B cell (primary cell): ENCODE results near the gene RPL14. TPM values are rescaled to one million over a fixed set of nuclear protein-coding genes. Genes with fewer than 3 reads are reported as not detected.

ENCODE experiments used
- ATAC-seq: fragments of 200-7000 bp; cut with Tn5 transposase; one replicate; pipeline ENCODE4 v1.10.0; 2021; ENCODE audit warnings: low read depth, mild to moderate bottlenecking, moderate number of reproducible peaks, moderate library complexity
- CTCF ChIA-PET: fragments of 350-600 bp; sonication (Branson Sonifier 250); formaldehyde crosslinking; loops from one replicate; lab custom pipeline; 2021; ENCODE audit warnings: antibody characterized with exemption, inconsistent platforms; lab: Charles Lee
- POLR2A ChIA-PET: fragments of 350-600 bp; sonication (Branson Sonifier 250); formaldehyde crosslinking; loops from one replicate; lab custom pipeline; 2021; ENCODE audit warnings: antibody characterized with exemption; lab: Charles Lee
- DNase-seq: peaks from one replicate; pipeline ENCODE4 v3.0.0; 2013
- H2AFZ ChIP-seq: 2 replicates; pipeline ENCODE4 v1.6.1; 2012; ENCODE audit warnings: mild to moderate bottlenecking, low read depth, low read length; ENCODE audit not compliant: insufficient read depth, poor library complexity, severe bottlenecking
- H3K27ac ChIP-seq, 2 donors: 1 replicate in 1 of 2; 2 replicates in 1 of 2; pipeline ENCODE4 v1.5.1; 2012 to 2013; ENCODE audit warnings: low read length in 2 of 2, mild to moderate bottlenecking in 2 of 2, moderate library complexity in 1 of 2
- H3K27me3 ChIP-seq, 4 experiments: fragments of 200-600 bp in 1 of 4; sonication (generic) in 1 of 4; replicated peaks in 1 of 4; 1 replicate in 2 of 4; 2 replicates in 2 of 4; pipeline versions ENCODE4 v1.6.1 to v1.7.0; 2013 to 2016; ENCODE audit warnings: low read length in 3 of 4, mild to moderate bottlenecking in 2 of 4, mixed read lengths in 1 of 4, moderate library complexity in 1 of 4; ENCODE audit not compliant: insufficient read depth in 4 of 4, control insufficient read depth in 3 of 4; ENCODE audit errors: control extremely low read depth in 1 of 4
- H3K36me3 ChIP-seq, 2 experiments: replicated peaks in 1 of 2; 1 replicate in 1 of 2; 2 replicates in 1 of 2; pipeline versions ENCODE4 v1.6.1 to v1.7.1; 2013; ENCODE audit warnings: low read length in 1 of 2; ENCODE audit not compliant: insufficient read depth in 2 of 2, control insufficient read depth in 1 of 2; ENCODE audit errors: control extremely low read depth in 1 of 2, extremely low read depth in 1 of 2
- H3K4me1 ChIP-seq, 2 donors: fragments of 200-600 bp in 1 of 2; sonication (generic) in 1 of 2; 1 replicate in 1 of 2; 2 replicates in 1 of 2; pipeline versions ENCODE4 v1.5.1 to v1.6.1; 2013 to 2017; ENCODE audit warnings: low read length in 2 of 2; ENCODE audit not compliant: control insufficient read depth in 2 of 2, insufficient read depth in 2 of 2
- H3K4me2 ChIP-seq: replicated peaks from 2 replicates; pipeline ENCODE3; 2012; ENCODE audit warnings: mild to moderate bottlenecking, low read depth, low read length; ENCODE audit not compliant: poor library complexity, severe bottlenecking
- H3K4me3 ChIP-seq, 5 experiments: fragments of 200-600 bp in 1 of 5; sonication (generic) in 1 of 5; 1 replicate in 3 of 5; 2 replicates in 2 of 5; pipeline versions ENCODE4 v1.5.1 to v1.7.0; 2011 to 2016; ENCODE audit warnings: low read length in 4 of 5, mild to moderate bottlenecking in 4 of 5, low read depth in 2 of 5, control low read depth in 1 of 5, moderate library complexity in 1 of 5; ENCODE audit not compliant: insufficient read depth in 1 of 5; ENCODE audit errors: control extremely low read depth in 1 of 5, extremely low read depth in 1 of 5
- H3K79me2 ChIP-seq: fragments of 200-600 bp; sonication (generic); one replicate; pipeline ENCODE4 v1.6.0; 2016; ENCODE audit warnings: low read length; ENCODE audit not compliant: control insufficient read depth, insufficient read depth
- H3K9ac ChIP-seq: fragments of 200-600 bp; sonication (generic); 2 replicates; pipeline ENCODE4 v1.6.1; 2017; ENCODE audit warnings: mild to moderate bottlenecking, low read length, moderate library complexity
- H3K9me3 ChIP-seq, 3 donors: one replicate each; pipeline versions ENCODE4 v1.6.1 to v1.7.1; 2013; ENCODE audit warnings: low read length in 2 of 3; ENCODE audit not compliant: control insufficient read depth in 2 of 3, insufficient read depth in 1 of 3; ENCODE audit errors: control extremely low read depth in 1 of 3
- H4K20me1 ChIP-seq: 2 replicates; pipeline ENCODE4 v1.6.0; 2012; ENCODE audit warnings: mild to moderate bottlenecking, low read length; ENCODE audit not compliant: insufficient read depth, control insufficient read depth, poor library complexity, severe bottlenecking
- H3K27ac Mint-ChIP-seq: one replicate; pipeline ENCODE4 v1.8.0; 2021; ENCODE audit warnings: mixed read lengths
- H3K27me3 Mint-ChIP-seq: one replicate; pipeline ENCODE4 v1.8.0; 2021; ENCODE audit warnings: mixed read lengths
- H3K4me1 Mint-ChIP-seq: one replicate; pipeline ENCODE4 v1.8.0; 2021; ENCODE audit warnings: mixed read lengths
- H3K4me3 Mint-ChIP-seq: one replicate; pipeline ENCODE4 v1.8.0; 2021; ENCODE audit warnings: mixed read lengths
- H3K9me3 Mint-ChIP-seq: one replicate; pipeline ENCODE4 v1.8.0; 2022; ENCODE audit warnings: mixed read lengths; ENCODE audit not compliant: insufficient read depth
- CTCF ChIP-seq: fragments of 200-600 bp; IDR thresholded peaks from one replicate; pipeline ENCODE4 v1.8.0; 2022; ENCODE audit warnings: antibody characterized with exemption, mild to moderate bottlenecking
- EZH2 ChIP-seq: IDR thresholded peaks from 2 replicates; pipeline ENCODE4 v1.6.1; 2012; ENCODE audit warnings: borderline replicate concordance, low read depth, mild to moderate bottlenecking, moderate library complexity, low read length; ENCODE audit not compliant: insufficient read depth, poor library complexity, severe bottlenecking
- WGBS: methylation state at CpG from one replicate; pipeline ENCODE4 v1.1.5; 2013; ENCODE audit warnings: missing lambda C conversion rate; ENCODE audit not compliant: insufficient coverage; 5-methylcytosine and 5-hydroxymethylcytosine counted together
- intact Hi-C: fragments of 100-400 bp; cut with micrococcal nuclease; formaldehyde crosslinking; loops from one replicate; pipeline ENCODE4 v1.10.0; 2022
- polyA plus RNA-seq: library from polyadenylated mRNA; depleted of rRNA; stranded (reverse); fragments of >200 nt; gene quantifications from 2 replicates; pipeline ENCODE4 v1.2.3, GENCODE V29; 2012
- total RNA-seq, 2 donors: library from RNA; stranded (reverse); fragments of 120-200 nt in 1 of 2; gene quantifications; 1 replicate in 1 of 2; 2 replicates in 1 of 2; pipeline versions ENCODE4 v1.2.3 to v1.2.4, GENCODE V29; 2013 to 2022

The RPL14 gene
- total and polyA plus RNA-seq, 2 donors (not counting 1 experiment from before 2014, with no cell fraction given), result 413 to 2,452 TPM

GRCh38 chr3:40445062-40445461 is 12.1 kb upstream of the RPL14 start:
- 95% methylated on average over 7 of the region's 9 CpGs for WGBS
- Histone ChIP-seq H4K20me1 (no peaks in the 10 kb centered on the region), H3K9ac (no peak overlapping the region), H3K4me2 (no peak overlapping the region), H3K27me3 (no peaks in the 10 kb centered on the region), H2AFZ (no peak overlapping the region), H3K9me3 (no peaks in the 10 kb centered on the region), H3K27ac (no peak overlapping the region), H3K4me1 (no peaks in the 10 kb centered on the region), H3K79me2 (no peaks in the 10 kb centered on the region), H3K36me3 (peaks cover 3 to 6% of the 10 kb centered on the region in 2 experiments), H3K4me3 (no peak overlapping the region)
- no peaks in the 10 kb centered on the region for H3K4me1 Mint-ChIP-seq
- POLR2A ChIA-PET, result no interaction called here
- no peak overlapping the region for H3K4me3 Mint-ChIP-seq
- intact Hi-C loops, result no loop called here
- TF ChIP-seq EZH2, result no peak
- no peak for TF ChIP-seq CTCF
- H3K9me3 Mint-ChIP-seq, result no peaks in the 10 kb centered on the region
- CTCF ChIA-PET, result no interaction called here
- DNase-seq, result no peak
- no peak overlapping the region for H3K27ac Mint-ChIP-seq
- no peak for ATAC-seq
- no peaks in the 10 kb centered on the region for H3K27me3 Mint-ChIP-seq

- Histone ChIP-seq H3K27ac (no peak overlapping the region), H3K4me3 (no peak overlapping the region), H3K27me3 (no peaks in the 10 kb centered on the region), H3K4me2 (no peak overlapping the region), H3K9ac (no peak overlapping the region), H3K9me3 (no peaks in the 10 kb centered on the region), H3K36me3 (peaks cover 3 to 6% of the 10 kb centered on the region in 2 experiments), H4K20me1 (no peaks in the 10 kb centered on the region), H3K4me1 (no peaks in the 10 kb centered on the region), H3K79me2 (no peaks in the 10 kb centered on the region), H2AFZ (no peak overlapping the region)
- WGBS, result 100% methylated on average over 3 of the region's 4 CpGs
- Mint-ChIP-seq H3K4me1 (no peaks in the 10 kb centered on the region), H3K27ac (no peak overlapping the region), H3K9me3 (no peaks in the 10 kb centered on the region), H3K27me3 (no peaks in the 10 kb centered on the region), H3K4me3 (no peak overlapping the region)
- ATAC-seq (no peak), DNase-seq (no peak)
- intact Hi-C loops, result no loop called here
- POLR2A ChIA-PET, result no interaction called here
- CTCF ChIA-PET, result no interaction called here
- no peak for TF ChIP-seq EZH2
- TF ChIP-seq CTCF, result no peak
Measured at GRCh38 chr3:40445880-40446279, 11.3 kb upstream of the RPL14 start.
